Activated CD8-positive, alpha-beta memory T cell treated with anti-CD3 and anti-CD28 coated beads, Interleukin-2, amount 50 U/mL, for 4 hours (primary cell): ENCODE measurements around the gene S100A3.
A peak's percentile ranks its signal among the peaks of the same experiment; 100 is the strongest.
"Not testable (repeated sequence)": the region's sequence is repeated elsewhere in the genome, so short reads cannot be mapped to it uniquely, and the experiment has no call there.

Experiments used
- DNase-seq: peaks from one replicate; pipeline ENCODE4 v3.0.0-alpha.2; 2020

The S100A3 gene

DNA sequence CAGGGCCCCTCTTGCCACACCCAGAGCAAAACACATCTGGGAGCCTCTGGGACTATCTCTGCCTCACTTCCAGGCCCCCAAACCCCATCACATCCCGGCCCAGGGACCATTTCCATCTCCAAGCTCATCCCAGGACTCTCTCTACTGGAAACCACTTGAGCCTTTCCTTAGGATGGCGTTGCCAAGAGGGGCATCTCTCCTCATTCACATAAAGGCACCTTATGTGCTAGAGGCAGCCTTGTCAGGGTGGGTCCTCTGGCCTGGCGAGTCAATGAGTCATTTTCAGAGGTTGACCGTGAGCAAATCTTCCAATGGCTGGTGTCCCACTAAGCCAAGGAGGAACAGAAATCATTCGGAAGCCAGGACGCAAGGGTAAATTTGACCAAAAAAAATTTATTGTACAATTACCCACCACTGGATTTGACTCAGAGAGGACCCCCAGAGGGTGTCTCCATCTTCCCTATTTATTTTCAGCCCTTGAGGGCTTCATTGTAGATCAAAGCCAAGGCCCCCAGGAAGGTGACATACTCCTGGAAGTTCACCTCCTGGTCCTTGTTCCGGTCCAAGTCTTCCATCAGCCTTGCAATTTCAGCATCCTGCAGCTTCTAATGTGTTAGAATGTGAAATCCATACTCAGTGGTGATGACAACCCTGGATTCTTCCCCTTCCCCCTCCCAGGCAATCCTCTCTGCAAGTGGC, 14.7 kb downstream of the S100A3 start:
- DNase-seq, result no peak

DNA sequence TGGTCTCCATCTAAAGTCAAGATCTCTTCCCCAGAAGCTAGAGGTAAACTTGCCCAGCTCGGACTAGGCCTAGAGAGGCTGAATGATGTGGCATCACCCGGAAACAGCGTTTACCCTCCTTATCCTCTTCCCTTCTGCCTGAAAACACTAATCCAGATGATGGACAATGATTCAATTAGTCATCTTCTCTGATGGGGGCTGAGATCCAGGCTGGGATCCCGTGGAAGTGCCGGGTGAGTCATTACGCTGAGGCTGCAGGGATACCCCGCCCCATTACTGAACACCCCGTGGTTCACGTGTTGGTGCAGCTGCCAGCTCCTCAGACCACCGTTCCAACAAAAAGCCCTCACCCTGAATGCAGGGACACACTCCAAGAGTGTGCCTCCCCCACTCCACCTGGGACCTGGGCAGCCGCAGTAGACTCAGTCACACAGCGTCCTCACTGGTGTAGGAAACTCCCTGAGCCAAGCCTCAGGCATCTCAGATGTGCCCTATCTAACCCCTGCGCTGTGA, 15.3 kb downstream of the S100A3 start:
- DNase-seq, result no peak

DNA sequence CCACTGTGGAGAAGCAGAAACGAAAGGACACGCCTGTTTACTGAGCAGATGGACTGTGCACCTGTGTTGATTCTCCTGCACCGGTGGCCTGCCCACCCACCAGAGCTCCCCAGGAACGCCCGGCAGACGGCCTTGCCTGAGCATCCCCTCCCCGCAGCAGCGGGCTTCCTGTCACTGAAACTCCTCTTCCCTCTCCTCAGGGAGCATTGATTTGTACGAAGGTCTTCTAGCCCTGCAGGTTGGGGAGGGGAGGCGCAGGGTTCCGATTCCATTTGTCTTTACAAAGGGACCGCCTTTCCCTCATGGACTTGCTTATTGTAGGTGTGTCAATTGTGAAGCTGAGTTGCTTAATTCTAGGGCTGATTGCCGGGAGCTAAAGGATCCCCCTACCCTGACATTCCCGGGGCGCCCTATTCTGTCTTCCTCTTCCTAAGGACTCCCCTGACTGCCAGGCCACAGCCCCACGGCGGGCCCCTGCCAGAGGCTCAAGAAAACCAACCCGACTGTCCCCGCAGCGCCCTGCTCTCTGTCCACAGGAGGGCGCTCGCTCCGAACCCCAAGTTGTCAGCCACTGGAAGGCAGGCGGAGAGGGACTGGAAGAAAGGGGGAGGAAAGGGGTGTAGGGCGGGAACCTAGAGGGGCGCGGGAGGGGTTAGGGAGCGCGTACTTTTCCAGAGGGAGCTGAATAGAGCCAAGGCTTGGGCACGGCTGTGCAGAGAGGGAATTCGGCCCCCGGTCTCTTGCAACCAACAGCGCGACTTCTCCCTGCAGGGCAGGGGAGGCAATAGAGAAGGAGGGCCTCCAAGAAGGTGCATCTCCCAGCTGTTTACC, 16.1 kb downstream of the S100A3 start:
- peak; percentile 73 for DNase-seq

DNA sequence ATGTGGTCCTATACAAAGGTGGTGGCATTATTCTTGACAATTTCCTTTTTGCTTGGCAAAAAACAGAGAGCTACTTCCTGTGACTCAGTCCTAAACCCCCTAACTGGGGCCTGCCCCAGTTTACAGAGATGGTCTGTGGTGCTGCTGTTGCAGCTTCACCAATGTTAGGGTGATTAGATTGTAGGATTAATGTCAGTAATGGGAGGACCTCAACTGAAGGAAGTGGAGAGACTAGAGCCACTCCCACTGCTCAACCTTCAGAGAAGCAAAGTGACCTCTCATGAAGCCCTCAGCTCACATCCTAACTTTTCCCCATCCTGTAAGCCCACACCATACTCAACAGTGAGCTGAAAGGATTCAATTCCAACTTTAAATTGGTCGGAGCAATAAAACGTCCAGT, 16.9 kb downstream of the S100A3 start:
- DNase-seq, result peak; percentile 46

DNA sequence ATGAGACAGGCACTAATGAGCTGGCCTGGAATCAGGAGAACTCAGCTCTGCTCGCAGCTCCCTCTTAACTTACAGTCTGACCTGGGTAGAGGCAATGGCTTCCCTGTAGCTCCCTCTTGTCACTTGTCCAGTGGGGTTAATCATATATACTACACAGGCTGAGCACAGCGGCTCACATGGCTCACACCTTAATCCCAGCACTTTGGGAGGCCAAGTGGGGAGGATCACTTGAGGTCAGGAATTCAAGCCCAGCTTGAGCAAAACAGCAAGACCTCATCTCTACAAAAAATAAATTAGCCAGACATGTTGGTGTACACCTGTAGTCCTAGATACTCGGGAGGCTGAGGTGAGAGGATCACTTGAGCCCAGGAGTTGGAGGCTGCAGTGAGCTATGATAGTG, 17.4 kb downstream of the S100A3 start:
- no peak for DNase-seq

DNA sequence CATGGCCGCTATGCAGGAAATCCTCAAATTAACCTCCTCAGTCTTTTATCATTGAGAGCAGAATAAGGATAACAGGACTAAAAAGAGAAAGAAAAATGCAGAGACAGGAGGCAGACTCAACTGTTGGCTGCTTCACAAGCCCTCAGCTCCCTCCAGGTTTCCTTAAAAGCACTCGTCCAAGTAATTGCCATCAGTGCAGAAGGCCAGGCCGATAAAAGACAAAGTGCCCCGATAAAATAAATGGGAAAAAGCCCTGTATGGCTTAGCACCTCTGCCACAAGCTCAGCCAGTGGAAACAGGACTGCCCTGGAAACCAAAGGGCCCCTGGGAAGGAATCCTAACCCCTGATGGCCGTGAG, 21.4 kb downstream of the S100A3 start:
- no peak for DNase-seq

DNA sequence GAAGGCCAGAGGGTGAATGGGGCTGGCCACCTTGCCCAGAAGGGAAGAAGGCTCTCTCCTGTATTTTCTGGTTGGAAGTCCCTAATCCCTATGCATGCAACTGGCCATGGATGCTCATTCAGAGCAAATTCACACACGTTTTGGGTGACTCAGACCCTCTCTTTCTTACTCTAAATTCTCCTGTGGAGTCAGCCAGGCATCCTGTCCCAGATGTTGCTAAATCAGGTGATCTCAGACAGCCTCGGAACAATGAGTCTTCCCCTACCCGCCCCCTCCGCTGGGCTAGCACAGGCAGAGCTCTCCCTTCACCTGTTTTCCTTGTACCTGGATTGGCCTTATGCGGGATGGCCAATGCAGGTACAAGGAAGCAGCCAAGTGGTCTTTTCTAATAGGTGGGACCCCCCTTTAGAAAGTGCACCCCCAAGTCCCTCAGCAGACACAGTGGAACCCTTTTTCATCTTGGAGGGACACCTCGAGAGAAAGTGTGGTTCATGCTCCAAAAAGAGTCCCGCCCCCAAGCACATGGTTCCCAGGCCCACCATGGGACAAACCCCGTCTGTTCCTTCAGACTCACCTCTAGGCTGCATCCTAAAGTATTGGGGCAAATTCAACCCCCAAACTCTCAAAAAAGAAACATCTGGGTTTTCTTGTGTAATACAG, 21.9 kb downstream of the S100A3 start:
- no peak for DNase-seq

DNA sequence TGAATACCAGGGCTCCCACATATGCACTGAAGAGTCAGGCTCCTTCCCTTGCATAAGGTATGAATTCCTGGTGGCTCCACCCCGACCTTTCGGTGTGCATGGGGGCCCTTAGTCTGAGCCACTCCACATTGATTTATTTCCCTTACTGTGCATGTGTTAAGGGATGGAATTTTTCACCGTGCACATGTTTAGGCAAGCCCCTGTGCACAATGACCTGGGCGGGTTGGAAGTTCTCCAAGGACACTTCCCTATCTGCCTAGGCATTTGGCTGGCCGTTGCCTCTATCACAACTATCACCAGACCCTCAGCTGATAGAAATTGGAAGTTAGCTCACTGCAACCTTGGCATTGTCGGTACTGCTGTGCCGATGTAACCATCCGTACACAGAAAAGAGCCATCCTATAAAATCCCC, 22.9 kb downstream of the S100A3 start:
- no peak for DNase-seq

DNA sequence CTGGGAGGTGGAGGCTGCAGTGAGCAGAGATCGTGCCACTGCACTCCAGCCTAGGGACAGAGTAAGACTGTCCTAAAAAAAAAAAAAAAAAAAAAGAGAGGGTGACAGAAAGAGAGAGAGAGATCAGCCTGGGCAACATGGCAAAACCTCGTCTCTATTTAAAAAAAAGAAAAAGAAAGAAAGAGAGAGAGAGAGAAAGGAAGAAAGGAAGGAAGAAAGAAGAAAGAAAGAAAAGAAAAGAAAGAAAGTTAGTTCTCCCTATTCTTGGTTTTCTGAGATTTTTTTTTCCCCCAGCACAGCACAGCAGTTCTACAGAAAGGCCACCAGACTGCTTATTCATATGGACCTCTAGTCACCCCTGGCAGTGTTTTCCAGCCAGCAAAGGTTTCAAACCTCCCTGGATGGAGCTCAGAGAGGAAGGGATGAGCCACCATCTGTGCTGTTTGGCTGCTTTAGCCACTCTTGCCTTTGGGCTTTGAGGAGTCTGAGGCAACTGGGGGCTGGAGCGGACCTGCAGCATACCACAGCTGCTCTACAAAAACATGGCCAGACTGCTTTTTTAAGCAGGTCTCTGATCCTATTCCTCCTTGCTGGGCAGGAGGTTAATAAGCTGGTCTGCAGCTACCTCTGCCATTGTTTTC, 23.9 kb downstream of the S100A3 start:
- no peak for DNase-seq

DNA sequence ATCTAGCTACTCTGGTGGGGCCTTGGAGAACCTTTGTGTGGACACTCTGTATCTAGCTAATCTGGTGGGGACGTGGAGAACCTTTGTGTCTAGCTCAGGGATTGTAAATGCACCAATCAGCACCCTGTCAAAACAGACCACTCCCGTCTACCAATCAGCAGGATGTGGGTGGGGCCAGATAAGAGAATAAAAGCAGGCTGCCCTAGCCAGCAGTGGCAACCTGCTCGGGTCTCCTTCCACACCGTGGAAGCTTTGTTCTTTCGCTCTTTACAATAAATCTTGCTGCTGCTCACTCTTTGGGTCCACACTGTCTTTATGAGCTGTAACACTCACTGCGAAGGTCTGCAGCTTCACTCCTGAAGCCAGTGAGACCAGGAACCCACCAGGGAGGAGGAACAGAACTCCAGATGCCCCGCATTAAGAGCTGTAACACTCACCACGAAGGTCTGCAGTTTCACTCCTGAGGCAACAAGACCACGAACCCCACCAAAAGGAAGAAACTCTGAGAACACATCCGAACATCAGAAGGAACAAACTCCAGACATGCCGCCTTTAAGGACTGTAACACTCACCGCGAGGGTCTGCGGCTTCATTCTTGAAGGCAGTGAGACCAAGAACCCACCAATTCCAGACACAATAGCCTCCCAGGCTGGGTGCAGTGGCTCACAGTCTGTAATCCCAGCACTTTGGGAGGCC, 26.6 kb downstream of the S100A3 start:
- not testable (repeated sequence) for DNase-seq

DNA sequence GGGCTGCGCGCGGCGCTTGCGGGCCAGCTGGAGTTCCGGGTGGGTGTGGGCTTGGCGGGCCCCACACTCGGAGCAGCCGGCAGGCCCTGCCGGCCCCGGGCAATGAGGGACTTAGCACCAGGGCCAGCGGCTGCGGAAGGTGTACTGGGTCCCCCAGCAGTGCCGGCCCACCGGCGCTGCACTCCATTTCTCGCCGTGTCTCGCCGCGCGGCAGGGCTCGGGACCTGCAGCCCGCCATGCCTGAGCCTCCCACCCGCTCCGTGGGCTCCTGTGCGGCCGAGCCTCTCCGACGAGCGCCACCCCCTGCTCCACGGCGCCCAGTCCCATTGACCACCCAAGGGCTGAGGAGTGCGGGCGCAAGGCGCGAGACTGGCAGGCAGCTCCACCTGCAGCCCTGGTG, 27.2 kb downstream of the S100A3 start:
- not testable (repeated sequence) for DNase-seq

DNA sequence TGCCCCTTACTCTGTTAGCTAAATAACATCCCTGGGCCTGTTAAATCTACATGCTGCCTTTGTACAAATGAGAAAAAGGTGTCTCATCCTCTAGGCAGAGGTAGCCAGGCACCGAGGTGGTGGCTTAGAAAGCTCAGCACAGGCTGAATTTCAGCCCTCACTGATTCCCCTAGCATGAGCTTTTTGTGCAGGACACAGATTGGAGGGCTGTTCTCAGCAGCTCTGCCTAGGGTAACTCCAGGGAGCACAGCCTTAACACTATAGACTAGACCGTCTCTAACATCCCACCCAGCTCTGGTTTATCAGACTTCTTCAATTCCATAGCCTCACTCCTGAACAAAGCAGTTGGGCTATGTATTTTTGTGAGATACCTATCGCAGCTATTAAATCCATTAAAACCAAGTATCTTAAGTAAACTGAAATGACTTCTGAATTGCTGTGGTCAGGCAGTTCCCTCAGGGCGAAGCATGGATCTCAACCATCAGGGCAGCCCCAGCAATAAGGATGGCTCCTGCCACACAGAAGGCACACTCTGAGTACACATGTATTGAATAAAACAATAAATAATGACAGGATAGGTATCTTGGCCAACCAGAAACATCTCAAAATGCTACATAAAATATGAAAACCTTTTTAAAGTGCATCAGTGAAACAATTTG, 28.1 kb downstream of the S100A3 start:
- DNase-seq, result no peak

DNA sequence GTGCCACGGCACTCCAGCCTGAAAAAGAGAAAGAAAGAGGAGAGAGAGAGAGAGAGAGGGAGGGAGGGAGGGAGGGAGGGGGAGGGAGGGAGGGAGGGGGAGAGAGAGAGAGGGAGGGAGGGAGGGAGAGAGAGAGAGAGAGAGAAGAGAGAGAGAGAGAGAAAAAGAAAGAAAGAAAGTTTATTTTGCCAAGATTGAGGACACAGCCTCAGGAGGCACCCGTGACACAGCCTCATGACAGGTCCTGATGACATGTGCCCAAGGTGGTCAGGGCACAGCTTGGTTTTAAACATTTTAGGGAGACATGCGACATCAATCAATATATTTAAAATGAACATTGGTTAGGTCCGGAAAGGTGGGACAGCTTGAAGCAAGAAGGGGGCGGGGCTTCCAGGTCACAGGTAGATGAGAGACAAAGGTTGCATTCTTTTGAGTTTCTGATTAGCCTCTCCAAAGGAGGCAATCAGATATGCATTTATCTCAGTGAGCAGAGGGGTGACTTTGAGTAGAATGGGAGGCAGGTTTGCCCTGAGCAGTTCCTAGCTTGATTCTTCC, 28.8 kb downstream of the S100A3 start:
- not testable (repeated sequence) for DNase-seq

DNA sequence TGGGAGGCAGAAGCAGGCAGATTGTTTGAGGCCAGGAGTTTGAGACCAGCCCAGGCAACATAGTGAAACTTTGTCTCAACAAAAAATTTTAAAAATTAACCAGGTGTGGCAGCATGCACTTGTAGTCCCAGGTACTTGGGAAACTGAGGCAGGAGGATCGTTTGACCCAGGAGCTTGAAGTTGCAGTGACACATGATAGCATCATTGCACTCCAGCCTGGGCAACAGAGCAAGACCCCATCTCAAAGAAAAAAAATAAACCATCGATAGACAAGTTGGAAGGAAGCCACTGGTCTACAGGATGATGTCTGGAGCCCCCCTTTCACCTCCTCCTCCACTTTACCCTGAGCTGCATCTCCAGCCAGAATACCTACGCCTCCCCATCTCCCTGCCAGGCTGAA, 29.8 kb downstream of the S100A3 start:
- no peak for DNase-seq

DNA sequence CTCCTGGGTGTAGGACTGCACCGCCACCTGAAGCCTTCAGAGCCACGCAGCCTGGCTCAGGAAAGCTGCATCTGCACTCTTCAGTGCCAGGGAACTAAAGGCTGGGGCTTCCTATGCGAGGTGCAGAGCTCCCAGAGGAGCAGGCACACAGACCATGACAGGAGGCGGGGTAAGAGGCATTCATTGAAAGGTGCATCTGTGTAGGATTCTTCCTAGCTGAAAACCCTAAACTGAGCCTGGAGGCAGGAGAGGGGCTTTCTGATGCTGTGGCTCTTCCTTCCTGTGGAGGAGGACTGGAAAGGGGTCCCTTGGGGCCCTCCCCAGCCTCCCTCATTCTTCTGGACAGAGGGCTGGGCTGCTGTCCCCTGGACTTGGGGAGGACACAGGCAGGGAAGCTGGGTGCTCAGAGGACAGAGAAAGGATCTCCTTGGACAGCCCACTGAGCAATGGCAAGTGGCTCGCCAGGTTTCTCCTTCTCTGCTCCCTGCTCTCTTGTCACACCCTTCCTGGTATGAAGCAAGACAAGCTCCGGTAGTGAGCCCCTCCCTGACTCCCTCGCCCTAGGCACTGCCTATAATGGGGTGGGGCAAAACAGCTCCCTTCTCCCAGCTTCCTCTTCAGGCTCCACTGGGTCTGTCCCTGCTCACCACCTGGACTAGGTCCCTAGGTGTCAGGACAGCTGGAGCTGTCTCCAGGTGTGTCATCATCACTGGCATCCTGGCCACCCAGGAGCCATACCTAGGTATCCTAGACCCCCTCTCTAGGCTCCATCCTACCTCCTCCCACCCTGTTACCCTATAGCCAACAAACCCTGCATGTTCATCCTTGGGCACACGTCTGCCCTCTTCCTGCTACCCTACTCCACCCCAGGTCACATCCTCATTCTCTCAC, 33.3 kb downstream of the S100A3 start:
- no peak for DNase-seq

DNA sequence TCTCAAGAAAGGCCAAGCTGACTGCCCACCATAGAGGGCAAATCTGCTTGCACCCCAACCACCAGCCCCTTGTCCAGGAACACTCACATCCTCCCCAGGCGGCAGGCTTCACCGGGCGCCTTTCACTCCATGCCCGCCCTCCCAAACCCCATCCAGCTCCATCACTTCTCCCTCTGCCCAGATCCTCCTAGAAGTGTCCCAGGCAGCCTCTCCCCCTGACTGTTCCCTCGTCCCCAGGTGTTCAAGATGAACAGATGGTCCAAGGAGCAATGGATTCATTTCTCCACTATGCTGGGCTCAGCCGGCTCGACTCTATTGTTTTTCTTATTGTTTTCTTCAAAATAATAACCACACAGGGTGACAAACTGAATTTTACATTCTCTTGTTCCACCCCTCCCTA, 35.4 kb downstream of the S100A3 start:
- DNase-seq, result no peak

DNA sequence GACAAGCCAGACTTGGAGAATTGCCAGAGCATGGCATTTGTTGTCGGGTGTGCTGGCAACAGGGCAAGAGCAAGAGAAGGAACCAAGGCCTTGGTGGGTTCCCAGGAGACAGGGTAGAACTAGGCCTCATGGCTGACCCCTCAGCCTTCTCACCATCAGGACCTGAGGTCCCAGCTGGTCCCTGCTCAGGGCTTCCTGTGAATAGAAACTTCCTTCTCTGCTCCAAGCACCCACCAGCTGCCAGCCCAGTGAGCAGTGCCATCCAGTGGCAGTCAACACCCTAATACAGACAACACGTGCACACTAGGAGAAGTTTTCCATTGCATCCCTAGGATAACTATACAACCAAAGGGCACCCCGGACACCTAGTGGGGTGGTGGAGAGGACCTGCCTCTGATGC, 36.0 kb downstream of the S100A3 start:
- DNase-seq, result no peak

DNA sequence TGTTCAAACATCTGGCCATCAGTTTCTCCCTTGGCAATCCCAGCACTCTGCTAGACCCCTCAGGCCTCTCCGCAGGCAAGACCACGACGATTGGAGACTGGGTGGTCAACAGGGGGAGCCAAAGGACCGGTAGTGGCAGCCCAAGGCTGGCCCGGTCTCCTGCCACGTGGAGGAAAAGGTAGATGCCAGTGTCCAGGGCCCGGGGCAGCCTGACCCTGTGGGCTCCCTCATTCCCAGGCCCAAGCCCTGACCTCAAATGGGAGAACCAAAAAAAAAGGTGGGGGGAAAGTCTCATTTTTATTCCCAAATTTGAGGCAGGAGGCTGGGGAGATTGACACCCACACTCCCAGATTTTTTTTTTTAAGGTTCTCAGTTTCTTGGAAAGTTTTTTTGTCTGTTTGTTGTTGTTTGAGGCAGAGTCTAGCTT, 38.1 kb downstream of the S100A3 start:
- DNase-seq, result peak; percentile 84

DNA sequence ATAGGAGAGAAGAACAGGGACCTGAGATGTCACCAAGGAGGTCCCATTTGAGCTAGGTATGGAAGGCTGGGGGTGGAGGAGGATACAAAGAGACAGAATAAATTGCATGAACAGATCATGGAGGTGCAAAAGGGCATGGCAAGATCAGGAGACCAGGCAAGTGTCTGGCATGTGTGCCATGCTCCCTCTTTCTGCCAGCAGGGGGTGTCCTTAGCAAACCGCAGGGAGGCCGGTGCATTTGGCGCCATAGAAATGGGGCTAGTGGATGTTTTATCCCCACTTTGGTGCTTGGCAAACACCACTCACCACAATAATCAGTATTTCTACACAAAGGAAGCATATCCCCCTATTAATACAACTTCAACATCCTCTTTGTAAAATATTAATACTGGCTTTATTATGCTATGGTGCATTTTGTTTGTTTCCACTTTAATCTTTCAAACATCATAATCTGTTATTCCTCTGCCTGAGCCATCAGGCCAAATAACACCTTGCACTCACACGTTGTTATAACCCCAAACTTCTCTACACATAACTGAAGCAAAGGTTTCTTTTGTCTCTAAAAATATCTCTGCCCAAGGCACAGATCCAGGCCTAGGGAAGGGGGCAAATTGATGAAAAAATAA, 39.2 kb downstream of the S100A3 start:
- peak; percentile 69 for DNase-seq

DNA sequence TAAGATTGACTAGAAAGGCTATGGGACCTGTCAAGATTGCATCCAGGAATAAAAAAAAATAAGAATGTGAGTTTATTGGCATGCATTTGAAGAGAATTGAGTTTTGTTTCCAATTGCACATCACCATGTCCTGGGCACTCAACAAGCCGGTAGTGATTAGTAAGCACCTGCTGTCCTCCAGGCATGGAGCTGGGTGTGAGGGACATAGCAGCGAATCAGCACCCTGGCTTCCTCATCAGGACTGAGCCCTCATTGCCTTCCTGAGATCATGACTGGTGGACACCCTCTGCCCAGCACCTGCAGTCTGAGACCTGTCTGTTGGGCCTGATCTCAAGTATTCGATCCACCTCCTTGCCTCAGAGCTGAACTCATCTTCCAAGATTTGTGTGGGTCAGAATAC, 40.0 kb downstream of the S100A3 start:
- DNase-seq, result no peak
